ENCODE measurements around the gene PSME2. TPM values are rescaled to one million over a fixed set of nuclear protein-coding genes. Genes with fewer than 3 reads are reported as not detected.

PSME2 gene
- total and polyA plus RNA-seq, 2 of the 13 experiments (the other 11 are each of a cell fraction or from before 2014, with no cell fraction given) = 332 to 716 TPM

GRCh38 chr14:24195186-24196070, 49.0 kb upstream of the PSME2 start, which contains the start of gene TM9SF1 (continued):
- TF ChIP-seq BCL3 (CRISPR knock-in tag; IDR thresholded peaks at IDR 0.05) (peak; percentile 99), ZNF256 (CRISPR knock-in tag; conservative IDR thresholded peaks at IDR 0.05) (peak; percentile 94; the same call in 1 of the 2 replicates), RXRA (CRISPR knock-in tag; IDR thresholded peaks at IDR 0.05) (peak; percentile 92), ZNF572 (CRISPR knock-in tag; IDR thresholded peaks at IDR 0.05) (peak; percentile 87), TSC22D2 (CRISPR knock-in tag; IDR thresholded peaks at IDR 0.05; ENCODE audit: borderline replicate concordance) (peak; percentile 95; the same call in 1 of the 2 replicates), ZNF598 (CRISPR knock-in tag; IDR thresholded peaks at IDR 0.05; ENCODE audit: borderline replicate concordance) (peak; percentile 98), SOX13 (IDR thresholded peaks at IDR 0.05) (0 out of 2 replicates have a peak, but pooled peaks have one; percentile 4), SOX13 (CRISPR knock-in tag; conservative IDR thresholded peaks at IDR 0.05 in 1 of 2, IDR thresholded peaks at IDR 0.05 in 1 of 2) (peak in 1 of 2 experiments; percentile 55; a peak in 3 of 4 replicates), MAFF (IDR thresholded peaks at IDR 0.05; ENCODE audit: low read depth, low read length) (no peak), HOXA3 (CRISPR knock-in tag; IDR thresholded peaks at IDR 0.05) (peak; percentile 98), GABPB1 (CRISPR knock-in tag; IDR thresholded peaks at IDR 0.05) (peak; percentile 99), ZNF317 (CRISPR knock-in tag; IDR thresholded peaks at IDR 0.05) (peak; percentile 91), HCFC1 (IDR thresholded peaks at IDR 0.05; ENCODE audit: low read depth, low read length) (peak; percentile 83), HDAC6 (IDR thresholded peaks at IDR 0.05; ENCODE audit: low read depth, low read length) (no peak; the same call in none of the 2 replicates), TRAFD1 (CRISPR knock-in tag; IDR thresholded peaks at IDR 0.05; ENCODE audit: borderline replicate concordance) (peak; percentile 99), NBN (conservative IDR thresholded peaks at IDR 0.05) (no peak), ARID2 (CRISPR knock-in tag; IDR thresholded peaks at IDR 0.05; ENCODE audit: borderline replicate concordance) (peak; percentile 95), ZSCAN22 (CRISPR knock-in tag; IDR thresholded peaks at IDR 0.05) (peak; percentile 89), ZBTB2 (CRISPR knock-in tag; IDR thresholded peaks at IDR 0.05; ENCODE audit: low read depth) (no peak), ZFP36L1 (CRISPR knock-in tag; IDR thresholded peaks at IDR 0.05) (peak; percentile 86), DNMT1 (CRISPR knock-in tag; IDR thresholded peaks at IDR 0.05) (no peak; the same call in none of the 2 replicates), TMF1 (CRISPR knock-in tag; IDR thresholded peaks at IDR 0.05; ENCODE audit: low read depth) (peak; percentile 99), TRIM24 (CRISPR knock-in tag; IDR thresholded peaks at IDR 0.05) (peak; percentile 67; the same call in 1 of the 2 replicates), ZNF746 (CRISPR knock-in tag; IDR thresholded peaks at IDR 0.05) (no peak), EP300 (IDR thresholded peaks at IDR 0.05; ENCODE audit: low read depth in 2 of 2, low read length in 2 of 2) (peak; percentile 7 to 39; a peak in 1 of 4 replicates), EP300 (CRISPR knock-in tag; IDR thresholded peaks at IDR 0.05; ENCODE audit: borderline replicate concordance) (peak; percentile 59; the same call in 1 of the 2 replicates), ZNF550 (CRISPR knock-in tag; IDR thresholded peaks at IDR 0.05; ENCODE audit: borderline replicate concordance) (peak; percentile 97)
